ENCODE measurements around the gene PPID. TPM values are rescaled to one million over a fixed set of nuclear protein-coding genes. Genes with fewer than 3 reads are reported as not detected.

PPID gene
- total RNA-seq, 1 experiment from 2014 or later = 43.3 TPM

- no peaks in the 10 kb centered on the region for H3K4me1 ChIP-seq (ENCODE audit: insufficient read depth, low read length)
- POLR2A ChIA-PET (ENCODE audit: unreplicated experiment) = no interaction called here
- DNase-seq = no peak
- TF ChIP-seq EZH2phosphoT487 (IDR thresholded peaks at IDR 0.05; ENCODE audit: borderline replicate concordance, low read length) = no peak
- no peak for TF ChIP-seq EZH2 (IDR thresholded peaks at IDR 0.05; ENCODE audit: low read length, unreplicated experiment)
- no peak for TF ChIP-seq CTCF (conservative IDR thresholded peaks at IDR 0.05; ENCODE audit: low read depth, low read length)
- no peaks in the 10 kb centered on the region for H3K36me3 ChIP-seq (ENCODE audit: low read depth, low read length)
- H3K4me2 ChIP-seq (ENCODE audit: low read length) = no peak overlapping the region
- no peak overlapping the region for H2AFZ ChIP-seq (ENCODE audit: low read length)
- no peak overlapping the region for H3K27ac ChIP-seq (ENCODE audit: low read length)
- H4K20me1 ChIP-seq (ENCODE audit: low read length) = no peaks in the 10 kb centered on the region
- no peaks in the 10 kb centered on the region for H3K27me3 ChIP-seq (ENCODE audit: low read length)
- ATAC-seq = no peak
- no TSS peak for BruUV-seq (replicated peaks)
- H3K4me3 ChIP-seq (ENCODE audit: low read length) = no peak overlapping the region
- CTCF ChIA-PET = no interaction called here
- no peaks in the 10 kb centered on the region for H3K9me3 ChIP-seq (ENCODE audit: low read length)
- intact Hi-C loops (cut with micrococcal nuclease) = no loop called here
- H3K9me2 ChIP-seq (replicated peaks; ENCODE audit: low read length) = no peaks in the 10 kb centered on the region
- no peak overlapping the region for H3K9ac ChIP-seq (ENCODE audit: low read length)
- H3F3A ChIP-seq (ENCODE audit: low read length, unreplicated experiment) = no peaks in the 10 kb centered on the region
- no peaks in the 10 kb centered on the region for H3K79me2 ChIP-seq (ENCODE audit: low read length)
Measured at GRCh38 chr4:158682066-158682465, 41.1 kb downstream of the PPID start.

GRCh38 chr4:158681629-158682028, 41.6 kb downstream of the PPID start:
- H3K4me3 ChIP-seq (ENCODE audit: low read length) = no peak overlapping the region
- no peak for DNase-seq
- BruUV-seq (replicated peaks) = no TSS peak
- H3K79me2 ChIP-seq (ENCODE audit: low read length) = no peaks in the 10 kb centered on the region
- H4K20me1 ChIP-seq (ENCODE audit: low read length) = no peaks in the 10 kb centered on the region
- no peak overlapping the region for H2AFZ ChIP-seq (ENCODE audit: low read length)
- no peaks in the 10 kb centered on the region for H3K36me3 ChIP-seq (ENCODE audit: low read depth, low read length)
- intact Hi-C loops (cut with micrococcal nuclease) = no loop called here
- H3K4me1 ChIP-seq (ENCODE audit: insufficient read depth, low read length) = no peaks in the 10 kb centered on the region
- H3K27ac ChIP-seq (ENCODE audit: low read length) = no peak overlapping the region
- H3K9me2 ChIP-seq (replicated peaks; ENCODE audit: low read length) = no peaks in the 10 kb centered on the region
- TF ChIP-seq EZH2phosphoT487 (IDR thresholded peaks at IDR 0.05; ENCODE audit: borderline replicate concordance, low read length) (no peak), EZH2 (IDR thresholded peaks at IDR 0.05; ENCODE audit: low read length, unreplicated experiment) (no peak), CTCF (conservative IDR thresholded peaks at IDR 0.05; ENCODE audit: low read depth, low read length) (no peak)
- CTCF ChIA-PET = no interaction called here
- H3K9ac ChIP-seq (ENCODE audit: low read length) = no peak overlapping the region
- H3K27me3 ChIP-seq (ENCODE audit: low read length) = no peaks in the 10 kb centered on the region
- POLR2A ChIA-PET (ENCODE audit: unreplicated experiment) = no interaction called here
- H3K4me2 ChIP-seq (ENCODE audit: low read length) = no peak overlapping the region
- no peaks in the 10 kb centered on the region for H3F3A ChIP-seq (ENCODE audit: low read length, unreplicated experiment)
- no peak for ATAC-seq
- no peaks in the 10 kb centered on the region for H3K9me3 ChIP-seq (ENCODE audit: low read length)

GRCh38 chr4:158678767-158679166, 44.4 kb downstream of the PPID start:
- no peak for ATAC-seq
- Histone ChIP-seq H3K4me1 (ENCODE audit: insufficient read depth, low read length) (no peaks in the 10 kb centered on the region), H3K9ac (ENCODE audit: low read length) (no peak overlapping the region), H3K4me3 (ENCODE audit: low read length) (no peak overlapping the region), H4K20me1 (ENCODE audit: low read length) (no peaks in the 10 kb centered on the region), H3K27me3 (ENCODE audit: low read length) (no peaks in the 10 kb centered on the region), H3K36me3 (ENCODE audit: low read depth, low read length) (no peaks in the 10 kb centered on the region), H3K27ac (ENCODE audit: low read length) (no peak overlapping the region), H2AFZ (ENCODE audit: low read length) (no peak overlapping the region), H3K79me2 (ENCODE audit: low read length) (peaks cover 2% of the 10 kb centered on the region; the same call in 1 of the 2 replicates), H3K9me3 (ENCODE audit: low read length) (no peaks in the 10 kb centered on the region), H3K9me2 (replicated peaks; ENCODE audit: low read length) (no peaks in the 10 kb centered on the region), H3K4me2 (ENCODE audit: low read length) (no peak overlapping the region), H3F3A (ENCODE audit: low read length, unreplicated experiment) (no peaks in the 10 kb centered on the region)
- no peak for DNase-seq
- ChIA-PET POLR2A (ENCODE audit: unreplicated experiment) (interaction anchor here (0.6 kb wide), 1 partner anchor 619 kb away, joined by 6 read pairs; no protein-coding TSS in a partner anchor), CTCF (no interaction called here)
- intact Hi-C loops (cut with micrococcal nuclease) = no loop called here
- BruUV-seq (replicated peaks) = no TSS peak
- TF ChIP-seq CTCF (conservative IDR thresholded peaks at IDR 0.05; ENCODE audit: low read depth, low read length) = no peak
- TF ChIP-seq EZH2phosphoT487 (IDR thresholded peaks at IDR 0.05; ENCODE audit: borderline replicate concordance, low read length) = no peak
- TF ChIP-seq EZH2 (IDR thresholded peaks at IDR 0.05; ENCODE audit: low read length, unreplicated experiment) = no peak

Data from PC-3 (cell line).